GM23248 (cell line): ENCODE data around the gene CACNB4.

Experiments
- EZH2 ChIP-seq: fragments of 200-600 bp; sonication (generic); IDR thresholded peaks from 2 replicates; pipeline ENCODE4 v1.6.1; 2018; ENCODE audit warnings: antibody characterized with exemption, mild to moderate bottlenecking; ENCODE audit not compliant: insufficient read depth, poor library complexity, severe bottlenecking
- EZH2phosphoT487 ChIP-seq: fragments of 200-600 bp; sonication (generic); IDR thresholded peaks from 2 replicates; pipeline ENCODE4 v1.6.1; 2018; ENCODE audit warnings: antibody characterized with exemption, moderate library complexity, mild to moderate bottlenecking, low read depth; ENCODE audit not compliant: insufficient read depth

- TF ChIP-seq EZH2 (no peak), EZH2phosphoT487 (no peak)
These were observed 117.0 kb downstream of the CACNB4 start for GRCh38 chr2:151981886-151982285.
